Mesendoderm (in vitro differentiated cells): ENCODE results near the gene UMODL1.

Experiments used
- DNase-seq: peaks from one replicate; pipeline ENCODE4 v3.0.0; 2013
- H2AK5ac ChIP-seq: 2 replicates; pipeline ENCODE4 v1.6.1; 2013; ENCODE audit warnings: low read length, inconsistent platforms
- H2BK120ac ChIP-seq: 2 replicates; pipeline ENCODE4 v1.6.1; 2013; ENCODE audit warnings: low read depth, mild to moderate bottlenecking, low read length, moderate library complexity, mixed read lengths
- H2BK15ac ChIP-seq: replicated peaks from 2 replicates; pipeline ENCODE4 v1.6.1; 2013; ENCODE audit warnings: low read depth, mild to moderate bottlenecking, moderate library complexity
- H2BK5ac ChIP-seq: 2 replicates; pipeline ENCODE4 v1.6.1; 2013; ENCODE audit warnings: low read length, inconsistent platforms
- H3K18ac ChIP-seq: 2 replicates; pipeline ENCODE4 v1.6.1; 2013; ENCODE audit warnings: mild to moderate bottlenecking, low read length, mixed read lengths
- H3K23ac ChIP-seq: one replicate; pipeline ENCODE4 v1.6.1; 2013; ENCODE audit warnings: low read length
- H3K27ac ChIP-seq: 2 replicates; pipeline ENCODE4 v1.5.1; 2013; ENCODE audit warnings: low read depth, mild to moderate bottlenecking, inconsistent platforms, low read length, moderate library complexity
- H3K27me3 ChIP-seq: 2 replicates; pipeline ENCODE4 v1.6.1; 2013; ENCODE audit warnings: low read length, control low read depth, mild to moderate bottlenecking, inconsistent platforms; ENCODE audit not compliant: insufficient read depth, poor library complexity
- H3K36me3 ChIP-seq: 2 replicates; pipeline ENCODE4 v1.6.1; 2013; ENCODE audit warnings: low read length, inconsistent platforms; ENCODE audit not compliant: control insufficient read depth, insufficient read depth
- H3K4ac ChIP-seq: one replicate; pipeline ENCODE4 v1.6.1; 2013; ENCODE audit warnings: low read depth, mild to moderate bottlenecking, low read length, moderate library complexity
- H3K4me1 ChIP-seq: 2 replicates; pipeline ENCODE4 v1.6.1; 2013; ENCODE audit warnings: low read depth, low read length, inconsistent platforms; ENCODE audit not compliant: control insufficient read depth
- H3K4me2 ChIP-seq: 2 replicates; pipeline ENCODE4 v1.6.1; 2013; ENCODE audit warnings: low read length
- H3K4me3 ChIP-seq: 2 replicates; pipeline ENCODE4 v1.5.1; 2013; ENCODE audit warnings: mild to moderate bottlenecking, low read length
- H3K56ac ChIP-seq: one replicate; pipeline ENCODE4 v1.6.1; 2013; ENCODE audit warnings: low read length
- H3K79me1 ChIP-seq: 2 replicates; pipeline ENCODE4 v1.6.1; 2013; ENCODE audit warnings: low read length, inconsistent platforms
- H3K79me2 ChIP-seq: 2 replicates; pipeline ENCODE4 v1.6.1; 2013; ENCODE audit warnings: mild to moderate bottlenecking, low read length; ENCODE audit not compliant: control insufficient read depth, insufficient read depth
- H3K9ac ChIP-seq: 2 replicates; pipeline ENCODE4 v1.6.1; 2013; ENCODE audit warnings: low read length, inconsistent platforms
- H4K5ac ChIP-seq: one replicate; pipeline ENCODE4 v1.6.1; 2013; ENCODE audit warnings: low read length
- H4K8ac ChIP-seq: one replicate; pipeline ENCODE4 v1.6.1; 2013; ENCODE audit warnings: low read depth, mild to moderate bottlenecking, control low read depth, low read length, moderate library complexity
- WGBS: extraction: QIAGEN DNeasy Blood & Tissue Kit; methylation state at CpG from one replicate; pipeline ENCODE4 v1.1.7; 2013; ENCODE audit warnings: low lambda C conversion rate, missing lambda C conversion rate; ENCODE audit not compliant: insufficient coverage; ENCODE audit errors: extremely low coverage; 5-methylcytosine and 5-hydroxymethylcytosine counted together

UMODL1 gene

DNA sequence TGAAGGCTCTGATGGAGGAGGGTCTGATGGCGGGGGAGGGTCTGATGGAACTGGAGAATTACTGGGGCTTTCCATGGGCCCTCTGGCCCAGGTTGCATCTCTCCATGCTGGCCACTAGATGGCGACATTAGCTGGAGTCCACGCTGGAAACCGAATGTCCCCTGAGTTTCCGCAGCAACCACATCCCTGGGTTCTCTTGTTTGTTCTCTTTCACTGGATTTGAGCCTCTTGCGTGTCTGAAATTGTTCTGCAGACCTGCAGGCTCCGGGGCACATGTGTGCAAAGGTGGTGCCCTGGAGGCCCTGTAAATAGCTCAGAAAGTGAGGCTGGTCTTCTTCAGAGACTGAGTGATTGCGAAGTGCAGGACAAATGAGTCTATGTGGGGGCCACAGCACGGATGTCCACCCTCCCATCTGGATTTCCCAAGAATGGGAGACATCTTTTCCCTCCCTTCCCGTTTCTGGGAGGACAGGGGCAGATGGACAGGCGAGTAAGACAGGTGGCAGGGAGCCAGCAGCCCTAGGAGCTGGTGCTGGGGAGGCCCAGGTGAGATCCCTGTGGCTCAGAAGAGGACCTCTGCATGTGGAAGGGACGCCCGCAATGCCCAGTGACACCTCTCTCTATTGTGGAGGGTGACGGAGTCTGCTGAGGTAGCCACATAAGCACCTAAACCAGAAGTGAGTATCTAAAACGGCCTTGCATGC, 74.6 kb downstream of the UMODL1 start:
- H3K56ac ChIP-seq: no peak overlapping the region
- no peak overlapping the region for H3K4me2 ChIP-seq
- WGBS: no CpG with 5 or more reads among the region's 15 CpGs
- no peak overlapping the region for H4K8ac ChIP-seq
- H3K36me3 ChIP-seq: no peaks in the 10 kb centered on the region
- no peaks in the 10 kb centered on the region for H3K79me1 ChIP-seq
- no peak overlapping the region for H2BK15ac ChIP-seq
- H2AK5ac ChIP-seq: no peak overlapping the region
- H2BK5ac ChIP-seq: no peak overlapping the region
- H3K27ac ChIP-seq: no peak overlapping the region
- no peak overlapping the region for H3K18ac ChIP-seq
- H2BK120ac ChIP-seq: no peak overlapping the region
- no peak overlapping the region for H4K5ac ChIP-seq
- H3K4me3 ChIP-seq: no peak overlapping the region
- DNase-seq: peak; percentile 68
- no peaks in the 10 kb centered on the region for H3K27me3 ChIP-seq
- no peaks in the 10 kb centered on the region for H3K79me2 ChIP-seq
- H3K4ac ChIP-seq: no peak overlapping the region
- no peaks in the 10 kb centered on the region for H3K4me1 ChIP-seq
- no peak overlapping the region for H3K23ac ChIP-seq
- H3K9ac ChIP-seq: no peak overlapping the region

GRCh38 chr21:42146273-42146805, 75.2 kb downstream of the UMODL1 start:
- Histone ChIP-seq H3K23ac (no peak overlapping the region), H3K9ac (no peak overlapping the region), H3K79me1 (no peaks in the 10 kb centered on the region), H2BK5ac (no peak overlapping the region), H3K4ac (no peak overlapping the region), H4K5ac (no peak overlapping the region), H2BK120ac (no peak overlapping the region), H2AK5ac (no peak overlapping the region), H2BK15ac (no peak overlapping the region), H3K18ac (no peak overlapping the region), H3K56ac (no peak overlapping the region), H3K27ac (no peak overlapping the region), H3K36me3 (no peaks in the 10 kb centered on the region), H3K79me2 (no peaks in the 10 kb centered on the region), H3K27me3 (no peaks in the 10 kb centered on the region), H3K4me2 (no peak overlapping the region), H4K8ac (no peak overlapping the region), H3K4me1 (no peaks in the 10 kb centered on the region), H3K4me3 (no peak overlapping the region)
- no peak for DNase-seq
- no CpG with 5 or more reads among the region's 10 CpGs for WGBS

DNA sequence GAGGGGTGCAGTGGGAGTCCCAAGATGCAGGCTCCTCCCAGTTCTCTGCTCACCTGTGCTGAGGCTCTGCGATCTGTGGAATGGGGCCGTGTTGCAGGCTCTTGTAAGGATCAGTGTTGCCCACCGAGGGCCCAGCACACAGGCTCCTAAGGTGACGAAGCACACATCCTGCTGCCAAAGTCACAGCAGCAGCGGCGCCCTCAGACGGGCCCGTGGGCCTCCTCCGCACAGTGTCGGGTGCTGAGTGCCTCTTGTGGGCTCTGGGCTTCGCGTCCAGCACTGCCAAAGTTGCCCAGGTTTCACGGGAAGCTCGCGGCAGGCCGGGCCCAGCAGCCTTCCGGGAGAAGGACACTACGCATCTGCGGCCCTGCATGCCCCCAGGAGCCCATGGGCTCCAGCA, 75.7 kb downstream of the UMODL1 start:
- H3K23ac ChIP-seq: no peak overlapping the region

GRCh38 chr21:42147386-42148020, 76.4 kb downstream of the UMODL1 start:
- H3K4me3 ChIP-seq: no peak overlapping the region
- H3K9ac ChIP-seq: no peak overlapping the region
- H3K56ac ChIP-seq: no peak overlapping the region
- no peak overlapping the region for H2BK15ac ChIP-seq
- no peaks in the 10 kb centered on the region for H3K4me1 ChIP-seq
- H3K23ac ChIP-seq: no peak overlapping the region
- H2BK120ac ChIP-seq: no peak overlapping the region
- H2BK5ac ChIP-seq: no peak overlapping the region
- H2AK5ac ChIP-seq: no peak overlapping the region
- H3K79me2 ChIP-seq: no peaks in the 10 kb centered on the region
- H3K27ac ChIP-seq: no peak overlapping the region
- H3K18ac ChIP-seq: no peak overlapping the region
- H3K36me3 ChIP-seq: no peaks in the 10 kb centered on the region
- H4K5ac ChIP-seq: no peak overlapping the region
- WGBS: no CpG with 5 or more reads among the region's 13 CpGs
- no peak overlapping the region for H3K4ac ChIP-seq
- no peak for DNase-seq
- H3K4me2 ChIP-seq: no peak overlapping the region
- H3K79me1 ChIP-seq: no peaks in the 10 kb centered on the region
- H3K27me3 ChIP-seq: no peaks in the 10 kb centered on the region
- H4K8ac ChIP-seq: no peak overlapping the region

More for the DNA sequence above, 75.7 kb downstream of the UMODL1 start:
- H2BK5ac ChIP-seq: no peak overlapping the region
- no peak overlapping the region for H4K8ac ChIP-seq
- no peak overlapping the region for H2AK5ac ChIP-seq
- no peak overlapping the region for H3K4me3 ChIP-seq
- no peaks in the 10 kb centered on the region for H3K79me1 ChIP-seq
- no peak overlapping the region for H3K9ac ChIP-seq
- no peaks in the 10 kb centered on the region for H3K79me2 ChIP-seq
- no peak overlapping the region for H2BK120ac ChIP-seq
- H2BK15ac ChIP-seq: no peak overlapping the region
- H3K36me3 ChIP-seq: no peaks in the 10 kb centered on the region
- no peak overlapping the region for H4K5ac ChIP-seq
- no CpG with 5 or more reads among the region's 19 CpGs for WGBS
- no peaks in the 10 kb centered on the region for H3K27me3 ChIP-seq
- no peak overlapping the region for H3K4me2 ChIP-seq
- no peak overlapping the region for H3K18ac ChIP-seq
- DNase-seq: no peak
- H3K4me1 ChIP-seq: no peaks in the 10 kb centered on the region
- no peak overlapping the region for H3K4ac ChIP-seq
- no peak overlapping the region for H3K56ac ChIP-seq
- no peak overlapping the region for H3K27ac ChIP-seq

DNA sequence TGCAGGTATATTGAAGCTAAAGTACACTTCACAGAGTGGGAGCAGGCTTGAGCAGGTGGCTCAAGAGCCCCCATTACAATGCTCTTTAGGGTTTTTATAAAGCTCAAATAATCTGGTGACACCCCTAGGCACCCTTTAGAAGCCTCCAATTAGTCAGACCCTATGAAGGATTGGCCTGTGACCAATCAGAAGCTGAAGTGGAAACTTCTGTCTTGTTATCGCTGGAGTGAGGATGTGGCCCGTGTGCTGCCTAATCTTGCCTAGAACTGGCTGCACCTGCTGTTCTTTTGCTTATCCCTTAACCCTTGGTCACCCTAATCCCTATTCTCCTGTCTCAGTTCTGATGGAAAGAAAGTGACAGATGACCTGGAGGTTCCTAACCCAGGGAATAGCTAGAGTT, 77.0 kb downstream of the UMODL1 start:
- H4K5ac ChIP-seq: no peak overlapping the region
- no peaks in the 10 kb centered on the region for H3K79me2 ChIP-seq
- H3K27ac ChIP-seq: no peak overlapping the region
- H3K9ac ChIP-seq: no peak overlapping the region
- H3K56ac ChIP-seq: no peak overlapping the region
- no CpG with 5 or more reads among the region's 2 CpGs for WGBS
- H2BK5ac ChIP-seq: no peak overlapping the region
- H3K18ac ChIP-seq: no peak overlapping the region
- H3K4me2 ChIP-seq: no peak overlapping the region
- H3K23ac ChIP-seq: no peak overlapping the region
- DNase-seq: no peak
- H3K4me1 ChIP-seq: no peaks in the 10 kb centered on the region
- H3K36me3 ChIP-seq: no peaks in the 10 kb centered on the region
- H2AK5ac ChIP-seq: no peak overlapping the region
- H3K4me3 ChIP-seq: no peak overlapping the region
- H2BK15ac ChIP-seq: no peak overlapping the region
- no peak overlapping the region for H2BK120ac ChIP-seq
- H3K27me3 ChIP-seq: no peaks in the 10 kb centered on the region
- H4K8ac ChIP-seq: no peak overlapping the region
- H3K79me1 ChIP-seq: no peaks in the 10 kb centered on the region
- H3K4ac ChIP-seq: no peak overlapping the region
